SK-N-MC (cell line): ENCODE data around the gene ALS2.

ENCODE experiments used
- EZH2 ChIP-seq: fragments of 200-600 bp; sonication (generic); IDR thresholded peaks from one replicate; pipeline ENCODE4 v1.6.1; 2017; ENCODE audit warnings: antibody characterized with exemption
- FOXP2 ChIP-seq: optimal IDR thresholded peaks from 2 replicates; pipeline ENCODE3; 2011; ENCODE audit warnings: mild to moderate bottlenecking, moderate library complexity; ENCODE audit not compliant: insufficient read depth; ENCODE audit errors: extremely low read length, control extremely low read depth
- POLR2AphosphoS5 ChIP-seq: IDR thresholded peaks from 2 replicates; pipeline ENCODE4 v1.6.1; 2012; ENCODE audit warnings: mild to moderate bottlenecking, low read depth, low read length, borderline replicate concordance

DNA sequence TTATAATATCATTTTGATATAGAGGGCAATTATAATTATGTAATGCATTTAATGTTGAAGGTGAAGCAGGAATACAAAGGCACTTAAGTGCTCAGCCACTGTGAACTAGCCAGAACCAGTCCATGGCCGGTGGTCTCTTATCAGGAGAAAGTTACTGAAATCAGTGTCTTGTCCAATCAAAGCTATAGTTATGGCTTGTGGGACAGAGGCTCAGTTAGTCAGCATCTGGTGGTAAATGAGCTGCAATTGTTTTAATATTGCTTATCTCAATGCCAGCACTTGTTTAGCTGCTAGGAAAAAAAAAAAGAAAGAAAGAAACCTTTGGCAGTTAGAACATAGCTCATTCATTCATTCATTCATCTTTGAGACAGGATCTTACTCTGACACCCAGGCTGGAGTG, 3.8 kb upstream of the ALS2 start:
- no peak for TF ChIP-seq POLR2AphosphoS5
- no peak for TF ChIP-seq EZH2
- TF ChIP-seq FOXP2 = no peak
